KMS-11 (cell line): Measurements from ENCODE around the gene MCIDAS.

Experiments
- H2AFZ ChIP-seq: fragments of 200-600 bp; sonication (generic); 2 replicates; pipeline ENCODE4 v1.6.1; 2016; ENCODE audit warnings: antibody characterized with exemption, mixed run types, low read depth
- H3K27ac ChIP-seq: fragments of 200-600 bp; sonication (generic); 2 replicates; pipeline ENCODE4 v1.6.1; 2016; ENCODE audit warnings: mild to moderate bottlenecking, mixed run types
- H3K27me3 ChIP-seq: fragments of 200-600 bp; sonication (generic); 2 replicates; pipeline ENCODE4 v1.6.1; 2017; ENCODE audit warnings: mild to moderate bottlenecking, low read depth, mixed run types, moderate library complexity; ENCODE audit not compliant: insufficient read depth
- H3K36me3 ChIP-seq: fragments of 200-600 bp; sonication (generic); 2 replicates; pipeline ENCODE4 v1.6.1; 2017; ENCODE audit warnings: mild to moderate bottlenecking, mixed run types; ENCODE audit not compliant: insufficient read depth
- H3K4me1 ChIP-seq: fragments of 200-600 bp; sonication (generic); 2 replicates; pipeline ENCODE4 v1.6.1; 2016; ENCODE audit warnings: mild to moderate bottlenecking, low read depth, mixed run types; ENCODE audit not compliant: poor library complexity, severe bottlenecking
- H3K4me2 ChIP-seq: fragments of 200-600 bp; sonication (generic); 2 replicates; pipeline ENCODE4 v1.7.0; 2016; ENCODE audit warnings: mild to moderate bottlenecking, mixed run types
- H3K4me3 ChIP-seq: fragments of 200-600 bp; sonication (generic); IDR thresholded peaks from 2 replicates; pipeline ENCODE4 v1.6.1; 2017; ENCODE audit warnings: low read depth, low read length, mixed read lengths; ENCODE audit not compliant: insufficient read depth
- H3K79me2 ChIP-seq: fragments of 200-600 bp; sonication (generic); 2 replicates; pipeline ENCODE4 v1.6.1; 2016; ENCODE audit warnings: low read depth, mixed run types; ENCODE audit not compliant: insufficient read depth
- H3K9ac ChIP-seq: fragments of 200-600 bp; sonication (generic); 2 replicates; pipeline ENCODE4 v1.6.1; 2016; ENCODE audit warnings: mild to moderate bottlenecking, mixed run types
- H4K20me1 ChIP-seq: fragments of 200-600 bp; sonication (generic); 2 replicates; pipeline ENCODE4 v1.6.1; 2016; ENCODE audit warnings: mild to moderate bottlenecking, mixed run types; ENCODE audit not compliant: insufficient read depth
- TF ChIP-seq, protein P1 (sequence below): fragments of 200-600 bp; sonication (generic); conservative IDR thresholded peaks from 2 replicates; pipeline ENCODE4 v1.6.1; 2017; ENCODE audit warnings: low read depth, mild to moderate bottlenecking, antibody characterized with exemption, low read length, moderate library complexity, mixed read lengths

Gene MCIDAS

DNA sequence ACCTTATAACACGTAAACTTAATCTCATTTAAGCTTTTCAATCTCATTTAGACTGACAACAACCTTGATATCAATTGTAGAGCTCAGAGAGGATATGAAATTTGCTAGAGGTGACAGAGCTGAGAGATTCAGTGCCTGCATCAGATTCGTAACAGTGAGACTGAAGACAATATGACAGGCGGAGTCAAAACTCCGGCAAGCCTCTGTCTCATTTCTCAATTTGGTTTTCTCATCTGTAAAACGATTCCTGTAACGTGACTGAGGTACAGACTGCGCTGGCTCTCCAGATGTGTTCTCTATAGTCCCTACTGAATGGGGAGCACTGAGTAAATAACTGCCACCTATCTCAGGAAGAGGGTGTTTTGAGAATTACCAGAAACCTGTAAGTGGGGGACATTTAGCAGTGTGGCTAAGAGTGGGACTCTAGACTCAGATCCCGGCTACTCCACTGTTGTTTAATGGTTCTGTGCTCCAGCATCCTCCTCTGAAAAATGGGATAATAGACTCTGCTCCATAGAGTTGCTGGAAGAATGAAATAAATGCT lies 3.0 kb upstream of the MCIDAS start:
- Histone ChIP-seq H3K9ac (no peak overlapping the region), H3K27ac (no peak overlapping the region), H3K36me3 (no peaks in the 10 kb centered on the region), H3K4me2 (no peak overlapping the region), H2AFZ (no peak overlapping the region), H3K79me2 (no peaks in the 10 kb centered on the region; the same call in 1 of the 2 replicates), H4K20me1 (no peaks in the 10 kb centered on the region), H3K4me3 (no peak overlapping the region), H3K4me1 (peaks cover 27% of the 10 kb centered on the region), H3K27me3 (no peaks in the 10 kb centered on the region)
- TF ChIP-seq, protein P1, sequence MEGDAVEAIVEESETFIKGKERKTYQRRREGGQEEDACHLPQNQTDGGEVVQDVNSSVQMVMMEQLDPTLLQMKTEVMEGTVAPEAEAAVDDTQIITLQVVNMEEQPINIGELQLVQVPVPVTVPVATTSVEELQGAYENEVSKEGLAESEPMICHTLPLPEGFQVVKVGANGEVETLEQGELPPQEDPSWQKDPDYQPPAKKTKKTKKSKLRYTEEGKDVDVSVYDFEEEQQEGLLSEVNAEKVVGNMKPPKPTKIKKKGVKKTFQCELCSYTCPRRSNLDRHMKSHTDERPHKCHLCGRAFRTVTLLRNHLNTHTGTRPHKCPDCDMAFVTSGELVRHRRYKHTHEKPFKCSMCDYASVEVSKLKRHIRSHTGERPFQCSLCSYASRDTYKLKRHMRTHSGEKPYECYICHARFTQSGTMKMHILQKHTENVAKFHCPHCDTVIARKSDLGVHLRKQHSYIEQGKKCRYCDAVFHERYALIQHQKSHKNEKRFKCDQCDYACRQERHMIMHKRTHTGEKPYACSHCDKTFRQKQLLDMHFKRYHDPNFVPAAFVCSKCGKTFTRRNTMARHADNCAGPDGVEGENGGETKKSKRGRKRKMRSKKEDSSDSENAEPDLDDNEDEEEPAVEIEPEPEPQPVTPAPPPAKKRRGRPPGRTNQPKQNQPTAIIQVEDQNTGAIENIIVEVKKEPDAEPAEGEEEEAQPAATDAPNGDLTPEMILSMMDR = no peak

DNA sequence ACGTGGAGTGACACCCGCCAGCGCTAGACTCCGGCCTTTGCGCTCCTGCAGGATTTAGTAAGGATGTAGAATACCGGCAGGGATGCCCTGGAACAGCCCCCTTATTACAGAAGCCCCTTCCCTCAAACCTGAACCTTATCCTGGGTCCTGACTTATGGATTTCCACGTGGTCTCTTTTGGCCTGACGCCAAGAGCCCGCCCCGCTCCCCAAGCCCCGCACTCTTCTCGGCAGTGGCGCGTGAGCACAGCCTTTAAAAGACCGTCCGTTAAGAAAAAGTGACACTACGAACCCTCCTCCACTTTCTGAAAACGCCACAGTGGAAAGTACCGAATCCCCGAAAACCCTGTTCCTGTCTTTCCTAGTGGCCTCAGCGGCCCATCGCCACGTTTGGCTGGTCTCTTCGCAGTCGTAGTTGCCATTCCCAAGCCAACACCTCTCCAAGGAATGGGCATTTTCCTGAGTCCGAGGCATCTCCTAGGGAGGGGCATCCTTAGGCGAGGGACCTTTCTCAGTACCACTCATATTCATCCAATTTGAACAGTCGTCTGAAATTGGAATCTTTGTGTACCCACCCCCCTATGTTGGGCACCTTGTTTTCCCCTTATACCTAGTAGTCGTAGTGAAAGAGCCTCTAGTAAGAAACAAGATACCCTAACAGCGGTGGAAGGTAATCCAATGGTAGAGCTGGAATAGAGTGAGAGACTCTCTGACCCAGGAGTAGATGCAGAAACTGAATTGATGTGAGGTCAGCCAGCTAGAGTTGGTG lies 732 bp upstream of the MCIDAS start:
- Histone ChIP-seq H3K36me3 (no peaks in the 10 kb centered on the region), H3K79me2 (no peaks in the 10 kb centered on the region; the same call in 1 of the 2 replicates), H3K27me3 (no peaks in the 10 kb centered on the region), H3K4me1 (peaks cover 20% of the 10 kb centered on the region), H3K27ac (peak overlapping the region; percentile 76), H3K4me2 (peak overlapping the region; percentile 92), H4K20me1 (no peaks in the 10 kb centered on the region), H3K9ac (peak overlapping the region; percentile 87), H2AFZ (peak overlapping the region; percentile 94), H3K4me3 (no peak overlapping the region)
- TF ChIP-seq, protein P1 = no peak; the same call in none of the 2 replicates

DNA sequence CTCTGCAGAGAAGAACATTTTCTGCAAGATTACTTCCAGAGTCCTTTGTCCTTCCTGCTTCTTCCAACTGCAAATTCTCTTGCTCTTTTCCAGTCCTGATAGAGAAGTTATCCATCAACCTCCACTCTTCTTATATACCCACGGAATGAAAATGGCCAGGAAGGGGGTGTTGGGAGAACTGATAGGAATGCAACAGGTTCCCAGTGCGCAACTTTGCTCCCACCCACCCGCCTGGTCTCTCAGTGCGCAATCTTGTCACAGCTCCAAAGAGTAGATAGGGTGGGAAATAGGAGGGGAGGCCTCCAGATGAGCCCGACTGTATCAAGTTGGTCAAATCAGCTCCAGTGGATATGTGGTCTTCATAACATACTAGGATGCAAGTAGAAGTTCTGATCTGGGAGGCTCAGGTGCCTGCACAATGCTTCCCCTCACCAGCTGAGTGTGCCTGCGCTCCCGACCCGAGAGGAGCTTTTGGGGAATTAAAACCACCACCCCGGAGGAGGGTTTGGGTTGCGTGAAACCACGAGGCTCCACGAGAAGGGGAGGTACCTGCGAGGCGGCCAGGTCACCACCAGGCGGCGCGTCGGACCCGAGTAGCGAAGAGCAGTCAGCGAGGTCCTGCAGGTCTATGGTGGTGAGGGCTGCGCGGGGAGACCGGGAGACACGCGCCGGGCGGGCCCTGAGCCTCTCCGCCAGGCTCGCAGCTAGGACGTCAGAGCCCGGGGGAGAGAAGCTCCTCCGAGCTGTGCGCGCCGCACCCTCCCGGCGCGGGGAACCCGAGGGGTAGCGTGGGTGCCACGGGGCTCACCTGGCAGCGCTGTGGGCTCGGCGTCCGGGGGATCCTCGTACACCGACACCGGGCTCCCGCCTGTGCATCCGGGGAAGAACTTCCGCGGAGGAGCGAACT lies 835 bp downstream of the MCIDAS start:
- TF ChIP-seq, protein P1 = peak; percentile 88
- H3K4me2 ChIP-seq = peak overlapping the region; percentile 92
- H3K79me2 ChIP-seq = no peaks in the 10 kb centered on the region
- no peaks in the 10 kb centered on the region for H4K20me1 ChIP-seq
- H3K36me3 ChIP-seq = no peaks in the 10 kb centered on the region
- H3K27ac ChIP-seq = peak overlapping the region; percentile 76
- peaks cover 15% of the 10 kb centered on the region for H3K4me1 ChIP-seq
- peak overlapping the region; percentile 94 for H2AFZ ChIP-seq
- H3K27me3 ChIP-seq = no peaks in the 10 kb centered on the region
- H3K9ac ChIP-seq = peak overlapping the region; percentile 87
- H3K4me3 ChIP-seq = no peak overlapping the region

DNA sequence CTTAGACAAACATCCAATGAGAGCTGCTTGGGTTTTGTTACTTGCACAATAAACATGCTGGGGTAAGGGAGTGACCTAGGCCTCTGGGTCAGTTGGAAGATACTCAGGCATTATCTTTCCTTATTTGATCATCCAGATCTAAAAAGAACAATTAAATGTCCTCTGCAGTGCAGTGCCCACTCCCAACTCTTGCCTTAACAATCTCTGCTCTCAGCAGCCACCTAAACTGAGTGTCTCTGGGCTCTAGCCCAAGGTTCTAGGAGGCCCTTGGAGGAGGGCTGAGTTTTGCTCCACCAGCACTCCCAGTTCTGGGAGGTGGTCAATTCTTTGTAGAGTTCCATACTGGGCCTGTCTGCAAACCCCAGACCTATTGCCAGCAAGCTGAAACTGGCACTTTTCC lies 1.8 kb downstream of the MCIDAS start:
- H3K4me2 ChIP-seq = no peak overlapping the region; the same call in 1 of the 2 replicates
- H4K20me1 ChIP-seq = no peaks in the 10 kb centered on the region

More for the DNA sequence above, 1.8 kb downstream of the MCIDAS start:
- no peaks in the 10 kb centered on the region for H3K27me3 ChIP-seq
- no peak overlapping the region for H3K9ac ChIP-seq
- H3K27ac ChIP-seq = no peak overlapping the region
- peaks cover 15% of the 10 kb centered on the region for H3K4me1 ChIP-seq
- H2AFZ ChIP-seq = no peak overlapping the region
- H3K36me3 ChIP-seq = no peaks in the 10 kb centered on the region
- no peaks in the 10 kb centered on the region for H3K79me2 ChIP-seq
- no peak overlapping the region for H3K4me3 ChIP-seq
- TF ChIP-seq, protein P1 = no peak
